Measurements from ENCODE around the gene TBCK.
A peak's percentile ranks its signal among the peaks of the same experiment; 100 is the strongest.
"Not testable (repeated sequence)": the region's sequence is repeated elsewhere in the genome, so short reads cannot be mapped to it uniquely, and the experiment has no call there.

The TBCK gene

GRCh38 chr4:106116025-106116424, 200.0 kb downstream of the TBCK start:
- H3K4me3 ChIP-seq (replicated peaks in 1 of 2; ENCODE audit: low read depth in 2 of 2, low read length in 2 of 2) = no peak overlapping the region
- TF ChIP-seq, protein P1, sequence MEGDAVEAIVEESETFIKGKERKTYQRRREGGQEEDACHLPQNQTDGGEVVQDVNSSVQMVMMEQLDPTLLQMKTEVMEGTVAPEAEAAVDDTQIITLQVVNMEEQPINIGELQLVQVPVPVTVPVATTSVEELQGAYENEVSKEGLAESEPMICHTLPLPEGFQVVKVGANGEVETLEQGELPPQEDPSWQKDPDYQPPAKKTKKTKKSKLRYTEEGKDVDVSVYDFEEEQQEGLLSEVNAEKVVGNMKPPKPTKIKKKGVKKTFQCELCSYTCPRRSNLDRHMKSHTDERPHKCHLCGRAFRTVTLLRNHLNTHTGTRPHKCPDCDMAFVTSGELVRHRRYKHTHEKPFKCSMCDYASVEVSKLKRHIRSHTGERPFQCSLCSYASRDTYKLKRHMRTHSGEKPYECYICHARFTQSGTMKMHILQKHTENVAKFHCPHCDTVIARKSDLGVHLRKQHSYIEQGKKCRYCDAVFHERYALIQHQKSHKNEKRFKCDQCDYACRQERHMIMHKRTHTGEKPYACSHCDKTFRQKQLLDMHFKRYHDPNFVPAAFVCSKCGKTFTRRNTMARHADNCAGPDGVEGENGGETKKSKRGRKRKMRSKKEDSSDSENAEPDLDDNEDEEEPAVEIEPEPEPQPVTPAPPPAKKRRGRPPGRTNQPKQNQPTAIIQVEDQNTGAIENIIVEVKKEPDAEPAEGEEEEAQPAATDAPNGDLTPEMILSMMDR (IDR thresholded peaks at IDR 0.05; ENCODE audit: low read depth, low read length) = no peak
- peak; percentile 3 to 45 for DNase-seq (ENCODE audit: low read depth in 2 of 2)

- TF ChIP-seq, protein P1 (IDR thresholded peaks at IDR 0.05; ENCODE audit: low read depth, low read length) = no peak
- H3K4me3 ChIP-seq (replicated peaks in 1 of 2; ENCODE audit: low read depth in 2 of 2, low read length in 2 of 2) = no peak overlapping the region
- DNase-seq (ENCODE audit: low read depth in 2 of 2) = no peak
Observed at GRCh38 chr4:106114270-106114669, 201.7 kb downstream of the TBCK start.

DNA sequence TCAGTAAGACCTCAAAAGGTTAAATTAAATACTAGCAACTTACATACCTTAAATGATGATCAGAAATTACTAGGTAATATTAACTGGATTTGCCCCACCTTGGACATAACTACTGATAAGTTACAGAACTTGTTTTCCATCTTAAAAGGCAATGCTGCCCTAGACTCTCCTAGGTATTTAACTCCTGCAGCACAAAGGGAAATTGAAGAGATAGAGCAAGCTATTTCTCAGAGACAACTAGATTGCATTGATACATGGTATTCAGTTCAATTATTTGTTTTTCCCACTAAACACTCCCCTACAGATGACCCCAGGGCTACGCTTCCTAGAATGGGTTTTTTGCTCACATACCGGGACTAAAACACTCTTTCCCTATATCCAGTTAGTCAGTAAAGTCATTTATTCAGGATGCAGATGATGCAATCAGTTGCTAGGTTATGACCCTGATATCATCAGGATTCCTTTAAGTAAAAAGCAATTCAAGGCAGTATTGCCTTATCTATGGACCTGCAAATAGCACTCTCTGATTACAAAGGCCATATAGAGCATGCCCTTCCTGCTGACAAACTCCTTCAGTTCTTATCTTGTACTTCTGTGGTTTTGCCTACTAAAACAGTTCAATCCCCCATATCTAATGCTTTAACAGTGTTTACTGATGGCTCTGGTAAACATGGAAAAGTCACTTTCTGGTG, 204.1 kb downstream of the TBCK start:
- not testable (repeated sequence) for H3K4me3 ChIP-seq (replicated peaks in 1 of 2; ENCODE audit: low read depth in 2 of 2, low read length in 2 of 2); DNase-seq (ENCODE audit: low read depth in 2 of 2)

DNA sequence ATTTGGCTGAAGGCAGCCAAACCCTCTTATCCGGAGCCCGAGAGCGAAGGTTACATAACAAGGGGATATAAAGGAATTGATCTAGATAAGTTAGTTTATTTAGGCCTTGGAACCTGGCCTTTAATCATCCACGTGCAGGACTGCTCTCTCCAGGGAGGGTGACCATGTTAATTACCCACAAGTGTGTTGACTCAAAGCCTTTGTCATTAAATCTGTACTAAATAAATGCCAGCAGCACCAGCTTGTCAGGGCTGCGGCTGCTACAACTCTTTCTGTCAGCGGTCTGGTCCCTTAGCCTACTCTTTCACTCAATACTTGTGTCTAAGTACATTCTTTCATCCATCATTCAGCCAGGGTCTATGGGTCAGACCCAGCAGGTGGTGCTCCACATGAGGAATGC, 206.1 kb downstream of the TBCK start:
- TF ChIP-seq, protein P1 (IDR thresholded peaks at IDR 0.05; ENCODE audit: low read depth, low read length) = no peak
- no peak overlapping the region for H3K4me3 ChIP-seq (replicated peaks in 1 of 2; ENCODE audit: low read depth in 2 of 2, low read length in 2 of 2)
- no peak for DNase-seq (ENCODE audit: low read depth in 2 of 2)

DNA sequence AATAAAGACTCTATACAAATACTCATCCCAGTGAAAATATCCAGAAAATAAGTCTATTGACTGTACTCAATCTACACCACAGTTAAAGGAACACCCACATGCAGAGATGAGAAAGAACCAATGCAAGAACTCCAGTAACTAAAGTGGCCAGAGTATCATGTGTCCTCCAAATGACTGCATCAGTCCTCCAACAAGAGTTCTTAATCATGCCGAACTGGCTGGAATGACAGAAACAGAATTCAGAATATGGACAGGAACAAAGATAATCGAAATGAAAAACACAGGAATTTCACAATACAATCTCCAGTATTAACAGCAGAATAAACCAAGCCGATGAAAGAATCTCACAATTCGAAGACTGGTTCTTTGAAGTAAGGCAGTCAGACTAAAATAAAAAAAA, 210.3 kb downstream of the TBCK start:
- DNase-seq (ENCODE audit: low read depth in 2 of 2) = no peak
- TF ChIP-seq, protein P1 (IDR thresholded peaks at IDR 0.05; ENCODE audit: low read depth, low read length) = no peak
- no peak overlapping the region for H3K4me3 ChIP-seq (replicated peaks in 1 of 2; ENCODE audit: low read depth in 2 of 2, low read length in 2 of 2)

- H3K4me3 ChIP-seq (replicated peaks in 1 of 2; ENCODE audit: low read depth in 2 of 2, low read length in 2 of 2) = no peak overlapping the region
- TF ChIP-seq, protein P1 (IDR thresholded peaks at IDR 0.05; ENCODE audit: low read depth, low read length) = no peak
Observed at GRCh38 chr4:106104276-106104675, 211.7 kb downstream of the TBCK start.

DNA sequence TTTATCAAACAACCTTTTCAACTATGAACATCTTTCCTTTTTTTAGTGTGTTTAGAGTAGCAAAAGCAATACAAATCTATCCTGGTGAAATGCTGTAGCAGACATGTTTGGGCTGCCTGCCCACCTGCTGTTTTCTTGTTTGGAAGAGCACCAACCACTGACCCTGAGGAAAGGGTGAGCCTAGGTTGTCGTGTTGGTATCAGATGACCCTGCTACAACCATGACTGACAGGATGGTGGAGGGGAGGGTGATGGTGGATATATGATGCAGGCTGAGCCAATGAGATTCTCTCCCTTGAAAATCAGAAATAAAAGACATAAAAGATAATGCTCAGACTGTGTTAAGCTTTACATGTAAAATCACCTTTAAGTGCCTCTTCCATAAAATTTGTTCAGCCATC, 219.6 kb downstream of the TBCK start:
- TF ChIP-seq, protein P1 (IDR thresholded peaks at IDR 0.05; ENCODE audit: low read depth, low read length) = no peak
- no peak for DNase-seq (ENCODE audit: low read depth in 2 of 2)
- no peak overlapping the region for H3K4me3 ChIP-seq (replicated peaks in 1 of 2; ENCODE audit: low read depth in 2 of 2, low read length in 2 of 2)

More at GRCh38 chr4:106104276-106104675, 211.7 kb downstream of the TBCK start:
- DNase-seq (ENCODE audit: low read depth in 2 of 2) = no peak
